ENCODE data around the gene TMEM91.

GRCh38 chr19:41398050-41398418 is 21.7 kb downstream of the TMEM91 start:
- TF ChIP-seq, protein P1, sequence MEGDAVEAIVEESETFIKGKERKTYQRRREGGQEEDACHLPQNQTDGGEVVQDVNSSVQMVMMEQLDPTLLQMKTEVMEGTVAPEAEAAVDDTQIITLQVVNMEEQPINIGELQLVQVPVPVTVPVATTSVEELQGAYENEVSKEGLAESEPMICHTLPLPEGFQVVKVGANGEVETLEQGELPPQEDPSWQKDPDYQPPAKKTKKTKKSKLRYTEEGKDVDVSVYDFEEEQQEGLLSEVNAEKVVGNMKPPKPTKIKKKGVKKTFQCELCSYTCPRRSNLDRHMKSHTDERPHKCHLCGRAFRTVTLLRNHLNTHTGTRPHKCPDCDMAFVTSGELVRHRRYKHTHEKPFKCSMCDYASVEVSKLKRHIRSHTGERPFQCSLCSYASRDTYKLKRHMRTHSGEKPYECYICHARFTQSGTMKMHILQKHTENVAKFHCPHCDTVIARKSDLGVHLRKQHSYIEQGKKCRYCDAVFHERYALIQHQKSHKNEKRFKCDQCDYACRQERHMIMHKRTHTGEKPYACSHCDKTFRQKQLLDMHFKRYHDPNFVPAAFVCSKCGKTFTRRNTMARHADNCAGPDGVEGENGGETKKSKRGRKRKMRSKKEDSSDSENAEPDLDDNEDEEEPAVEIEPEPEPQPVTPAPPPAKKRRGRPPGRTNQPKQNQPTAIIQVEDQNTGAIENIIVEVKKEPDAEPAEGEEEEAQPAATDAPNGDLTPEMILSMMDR (IDR thresholded peaks at IDR 0.05; ENCODE audit: low read depth, low read length, poor library complexity, severe bottlenecking) = no peak
- TF ChIP-seq EZH2phosphoT487 (IDR thresholded peaks at IDR 0.05; ENCODE audit: borderline replicate concordance, low read length) = no peak
